GM21576 (cell line): ENCODE measurements around the gene PTPRN2.

Experiments used
- ATAC-seq: cut with Tn5 transposase; IDR thresholded peaks from one replicate; pipeline ENCODE4 v1.9.1; 2021; ENCODE audit warnings: mild to moderate bottlenecking, moderate library complexity; ENCODE audit not compliant: unreplicated experiment

Gene PTPRN2

GRCh38 chr7:158112571-158113320, 474.9 kb downstream of the PTPRN2 start:
- ATAC-seq: no peak

GRCh38 chr7:158111906-158112570, 475.6 kb downstream of the PTPRN2 start:
- no peak for ATAC-seq

- no peak for ATAC-seq
Measured at GRCh38 chr7:158111049-158111751, 476.4 kb downstream of the PTPRN2 start.

- ATAC-seq: no peak
Measured at GRCh38 chr7:158110661-158111048, 477.0 kb downstream of the PTPRN2 start.

GRCh38 chr7:158110034-158110590, 477.5 kb downstream of the PTPRN2 start:
- ATAC-seq: no peak

- no peak for ATAC-seq
Measured at GRCh38 chr7:158109364-158110033, 478.1 kb downstream of the PTPRN2 start.

- ATAC-seq: no peak
Measured at GRCh38 chr7:158108646-158109293, 478.9 kb downstream of the PTPRN2 start.

- no peak for ATAC-seq
Measured at GRCh38 chr7:158107806-158108205, 479.8 kb downstream of the PTPRN2 start.

- no peak for ATAC-seq
Measured at GRCh38 chr7:158106272-158106671, 481.4 kb downstream of the PTPRN2 start.

GRCh38 chr7:158103378-158103777, 484.2 kb downstream of the PTPRN2 start:
- no peak for ATAC-seq

- ATAC-seq: no peak
Measured at GRCh38 chr7:158102897-158103296, 484.7 kb downstream of the PTPRN2 start.

- ATAC-seq: no peak
Measured at GRCh38 chr7:158101821-158102450, 485.7 kb downstream of the PTPRN2 start.

- ATAC-seq: no peak
Measured at GRCh38 chr7:158098125-158099030, 489.2 kb downstream of the PTPRN2 start.

GRCh38 chr7:158097453-158098124, 490.0 kb downstream of the PTPRN2 start:
- no peak for ATAC-seq

GRCh38 chr7:158097106-158097452, 490.5 kb downstream of the PTPRN2 start:
- ATAC-seq: no peak

- ATAC-seq: no peak
Measured at GRCh38 chr7:158096582-158096981, 491.0 kb downstream of the PTPRN2 start.

GRCh38 chr7:158094671-158095226, 492.9 kb downstream of the PTPRN2 start:
- no peak for ATAC-seq

GRCh38 chr7:158094046-158094445, 493.6 kb downstream of the PTPRN2 start:
- ATAC-seq: no peak
